ENCODE results near the gene PTH2.
"Not testable (repeated sequence)": the region's sequence is repeated elsewhere in the genome, so short reads cannot be mapped to it uniquely, and the experiment has no call there.

PTH2 gene

GRCh38 chr19:49423071-49423984 is at the start of gene PTH2:
PTH2 (minus strand) TSS chr19:49423441; CDS start chr19:49423339, 102 bp downstream.
- DNase-seq: no peak

GRCh38 chr19:49472936-49473335 is 49.7 kb upstream of the PTH2 start:
- DNase-seq: no peak

GRCh38 chr19:49470615-49470978 is 47.4 kb upstream of the PTH2 start:
- no peak for DNase-seq

- peak; percentile 59 to 64 for DNase-seq
These were observed 46.8 kb upstream of the PTH2 start for GRCh38 chr19:49469828-49470614.

DNA sequence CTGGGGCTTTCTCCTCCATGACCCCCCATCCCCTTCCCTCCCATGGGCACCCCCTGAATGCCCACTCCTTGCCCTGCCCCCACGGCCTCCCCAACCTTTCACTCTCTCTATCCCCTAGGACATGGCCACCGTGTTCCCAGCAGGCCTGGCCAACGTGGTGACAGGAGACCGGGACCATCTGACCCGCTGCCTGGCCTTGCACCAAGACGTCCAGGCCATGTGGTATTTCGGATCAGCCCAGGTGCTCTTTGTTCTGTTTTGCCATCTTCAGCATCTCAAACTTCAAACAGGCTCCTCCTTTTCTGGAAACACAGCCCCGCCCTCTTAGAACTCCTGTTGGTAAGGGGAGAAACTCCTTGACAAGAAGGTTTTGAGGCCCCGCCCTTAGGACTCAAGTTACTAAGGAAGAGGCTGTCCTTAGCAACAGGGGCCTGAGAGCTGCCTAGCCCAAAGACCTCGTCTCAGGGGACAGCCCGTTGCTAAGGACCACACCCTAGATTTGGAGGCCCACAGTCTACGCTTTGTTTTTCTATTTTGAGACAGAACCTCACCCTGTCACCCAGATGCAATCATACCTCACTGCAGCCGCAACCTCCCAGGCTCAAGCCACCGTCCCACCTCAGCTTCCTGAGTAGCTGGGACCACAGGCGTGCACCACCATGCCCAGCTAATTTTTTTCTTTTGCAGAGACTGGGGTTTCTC is 45.7 kb upstream of the PTH2 start:
- peak in 1 of 2 donors; percentile 58 for DNase-seq

- no peak for DNase-seq
These were observed 45.0 kb upstream of the PTH2 start for GRCh38 chr19:49468199-49468598.

GRCh38 chr19:49465371-49465770 is 42.1 kb upstream of the PTH2 start:
- DNase-seq: no peak

GRCh38 chr19:49463960-49464740 is 40.9 kb upstream of the PTH2 start:
- no peak for DNase-seq

GRCh38 chr19:49462492-49462891 is 39.3 kb upstream of the PTH2 start:
- DNase-seq: no peak

GRCh38 chr19:49461656-49462055 is 38.4 kb upstream of the PTH2 start:
- no peak for DNase-seq

GRCh38 chr19:49461130-49461529 is 37.9 kb upstream of the PTH2 start:
- DNase-seq: not testable (repeated sequence)

DNA sequence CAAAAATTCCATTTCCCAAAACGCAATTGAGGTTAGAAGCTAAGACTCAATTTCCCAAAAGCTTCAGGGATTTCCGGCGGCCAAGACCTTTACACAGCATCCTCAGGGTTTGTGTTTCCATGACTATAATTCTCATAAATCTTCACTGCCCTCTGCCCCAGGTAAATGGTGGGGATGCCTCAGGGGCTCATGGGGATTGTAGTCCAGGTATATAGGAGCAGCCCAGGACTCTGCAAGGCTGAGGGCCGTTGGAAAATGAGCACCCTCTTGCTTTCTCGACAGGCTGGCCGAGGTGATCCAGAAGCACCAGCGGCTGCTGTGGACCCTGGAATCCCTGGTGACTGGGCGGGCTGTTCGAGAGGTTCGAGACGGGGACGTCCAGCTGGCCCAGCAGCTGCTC is 36.1 kb upstream of the PTH2 start:
- no peak for DNase-seq

DNA sequence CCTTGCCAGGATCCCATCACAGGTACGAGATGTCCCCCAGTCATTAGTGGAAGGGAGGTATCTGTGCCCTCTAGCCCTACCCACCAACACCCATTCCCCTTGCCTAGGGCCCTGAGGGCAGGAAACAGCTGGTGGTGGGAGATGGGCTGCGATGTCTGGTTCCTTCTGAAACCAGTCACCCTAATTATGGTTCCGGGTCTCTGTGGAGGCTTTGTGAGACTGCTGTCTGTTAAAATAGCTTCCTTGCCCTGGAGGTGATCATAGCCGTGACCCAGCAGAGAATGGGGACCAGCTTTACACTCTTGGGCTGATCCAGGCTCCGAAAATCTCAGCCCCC is 35.3 kb upstream of the PTH2 start:
- no peak for DNase-seq

DNA sequence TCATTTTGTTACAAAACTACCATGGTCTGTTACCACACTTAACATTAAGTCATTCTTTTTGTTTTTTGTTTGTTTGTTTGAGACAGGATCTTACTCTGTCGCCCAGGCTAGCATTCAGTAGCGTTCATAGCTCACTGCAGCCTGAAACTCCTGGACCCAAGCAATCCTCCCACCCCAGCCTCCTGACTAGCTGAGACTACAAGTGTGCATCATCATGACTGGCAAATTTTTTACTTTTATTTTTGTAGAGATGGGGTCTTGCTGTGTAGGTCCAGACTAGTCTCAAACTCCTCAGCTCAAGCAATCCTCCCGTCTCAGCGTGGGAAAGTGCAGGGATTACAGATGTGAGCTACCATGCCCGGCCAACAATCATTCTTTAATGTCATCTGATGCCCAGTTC is 33.1 kb upstream of the PTH2 start:
- DNase-seq: no peak

DNA sequence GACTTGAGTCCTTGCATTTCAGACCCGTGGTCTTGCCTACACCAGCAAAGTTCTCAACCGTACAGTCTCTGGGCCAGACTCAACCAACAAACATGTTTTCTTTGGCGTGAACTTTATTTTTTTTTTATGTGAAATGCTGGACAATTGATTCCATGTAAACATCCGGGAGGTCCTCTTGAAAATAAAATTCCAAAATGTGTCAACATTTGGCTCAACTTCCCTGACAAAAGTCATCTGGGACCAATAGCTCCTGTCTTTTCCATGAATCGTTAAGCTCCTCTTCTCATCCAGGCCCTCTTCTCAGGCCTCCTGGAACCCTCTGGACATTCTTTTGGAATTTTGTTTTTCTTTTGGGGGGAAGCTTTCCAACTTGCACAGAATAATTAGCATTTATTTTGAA is 32.5 kb upstream of the PTH2 start:
- no peak for DNase-seq

GRCh38 chr19:49453757-49454240 is 30.6 kb upstream of the PTH2 start:
- no peak for DNase-seq

DNA sequence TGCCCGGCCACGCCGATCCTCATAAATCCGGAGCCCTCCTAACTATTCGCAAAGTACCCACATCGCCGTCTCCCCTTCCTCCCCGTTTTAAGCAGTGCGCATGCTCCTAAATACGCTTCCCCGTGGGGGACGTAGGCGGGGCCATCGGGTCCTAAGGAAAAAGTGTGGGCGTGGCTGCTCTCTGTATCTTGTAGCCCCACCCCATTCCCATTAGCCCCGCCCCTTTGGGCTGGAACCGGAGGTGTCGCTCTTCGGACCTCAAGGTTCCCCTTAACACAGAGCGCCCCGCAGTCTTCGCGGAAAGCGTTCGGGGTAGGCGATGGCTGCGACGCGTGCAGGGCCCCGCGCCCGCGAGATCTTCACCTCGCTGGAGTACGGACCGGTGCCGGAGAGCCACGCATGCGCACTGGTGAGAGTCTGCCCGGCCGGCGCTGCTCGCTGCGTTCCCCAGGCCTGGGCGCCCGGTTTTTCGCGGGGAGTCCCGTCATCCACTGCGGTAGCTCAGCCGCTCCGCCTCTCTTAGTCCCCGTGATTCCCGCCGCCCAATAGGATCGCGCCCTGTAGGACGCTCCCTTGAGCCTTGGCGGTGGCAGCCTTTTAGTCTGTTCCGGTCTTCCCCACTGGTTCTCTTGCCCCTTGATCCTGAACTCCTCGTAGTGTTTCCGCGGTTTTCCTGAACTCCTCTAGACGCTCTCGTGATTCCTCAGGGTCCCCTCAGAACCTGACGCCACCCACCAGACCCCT is 29.9 kb upstream of the PTH2 start, which contains the start of gene ALDH16A1:
Gene ALDH16A1 (plus strand): TSS at position 213 of the 744 bp plus-strand sequence. CDS start 107 bp downstream, at position 320.
- DNase-seq: peak; percentile 94 to 97

DNA sequence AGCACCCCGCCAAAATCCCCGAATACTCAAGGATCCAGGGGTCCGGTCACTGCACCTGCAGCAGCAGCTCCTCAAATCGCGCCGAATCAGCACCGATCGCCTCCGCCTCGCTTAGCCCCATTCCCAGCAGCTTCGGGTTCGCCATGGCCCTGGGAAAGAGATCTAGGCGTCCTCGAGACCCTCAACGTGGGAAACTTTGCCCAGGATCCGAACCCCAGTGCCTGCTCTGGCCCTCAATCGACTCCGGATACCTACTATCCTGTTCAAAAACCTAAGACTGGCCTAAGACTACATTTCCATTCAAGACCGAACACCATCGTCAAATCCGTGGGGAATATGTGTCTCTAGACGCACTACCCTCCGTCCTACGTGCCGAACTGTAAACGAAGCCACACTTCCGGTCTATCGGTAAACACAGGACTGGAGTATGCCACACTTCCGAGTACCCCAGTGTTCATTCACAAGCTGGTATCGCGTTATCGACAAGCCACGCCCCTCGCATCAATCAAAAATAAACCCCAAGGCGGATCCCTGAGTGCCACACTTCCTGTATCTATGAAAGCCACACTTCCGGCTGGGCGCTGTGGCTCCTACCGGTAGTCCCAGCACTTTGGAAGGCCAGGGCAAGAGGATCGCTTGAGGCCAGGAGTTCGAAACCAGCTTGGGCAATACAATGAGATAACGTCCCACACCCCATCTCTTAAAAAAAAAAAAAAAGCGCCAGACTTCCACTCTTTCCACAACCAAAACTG is 28.4 kb upstream of the PTH2 start, which contains the start of gene PIH1D1:
Gene PIH1D1 (minus strand): TSS at position 385 of the 752 bp plus-strand sequence. CDS start 240 bp downstream, at position 145.
- DNase-seq: peak; percentile 87 to 88

DNA sequence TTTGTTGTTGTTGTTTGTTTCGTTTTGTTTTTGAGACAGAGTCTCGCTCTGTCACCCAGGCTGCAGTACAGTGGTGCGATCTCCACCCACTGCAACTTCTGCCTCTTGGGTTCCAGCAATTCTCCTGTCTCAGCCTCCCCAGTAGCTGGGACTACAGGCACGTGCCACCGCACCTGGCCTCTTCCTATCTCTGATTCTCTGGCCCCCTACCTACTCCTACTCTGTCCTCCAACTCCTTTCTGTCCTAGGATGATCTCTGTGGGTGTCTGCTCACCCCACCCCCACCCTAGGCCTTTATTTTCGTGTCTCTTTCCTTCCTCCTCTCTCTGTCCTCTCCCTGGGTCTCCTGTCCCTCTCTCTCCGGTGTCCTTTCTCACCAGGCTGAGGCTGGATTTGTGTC is 27.2 kb upstream of the PTH2 start:
- no peak for DNase-seq

- no peak for DNase-seq
These were observed 25.2 kb upstream of the PTH2 start for GRCh38 chr19:49448432-49448786.

Data from stimulated activated CD4-positive, alpha-beta T cell treated with anti-CD3 and anti-CD28 coated beads, Interleukin-2, amount 100 ng/mL, for 48 hours (primary cell).